NCI-H1694 treated with DMSO at 0.1 percent for 48 hours (cell line): ENCODE measurements around the gene PARP11.

Source experiments
- DNase-seq: peaks from one replicate; lab custom pipeline; 2025; lab: John Stamatoyannopoulos, UW

The PARP11 gene

DNA sequence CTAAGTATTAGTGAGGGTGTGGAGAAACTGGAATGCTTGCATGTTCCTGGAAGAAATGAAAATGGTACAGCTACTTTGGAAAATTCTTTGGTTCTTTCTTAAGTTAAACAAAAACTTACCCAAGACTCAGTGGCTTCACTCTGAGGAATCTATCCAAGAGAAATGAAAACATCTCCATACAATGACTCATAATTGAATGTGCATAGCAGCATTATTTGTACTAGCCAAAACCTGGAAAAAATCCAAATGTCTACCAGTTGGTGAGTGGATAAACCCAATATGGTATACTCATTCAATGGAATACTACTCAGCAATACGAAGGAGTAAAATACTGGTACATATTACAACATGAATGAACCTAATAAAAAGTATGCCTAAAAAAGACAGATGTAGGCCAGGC is 102.3 kb downstream of the PARP11 start:
- no peak for DNase-seq

DNA sequence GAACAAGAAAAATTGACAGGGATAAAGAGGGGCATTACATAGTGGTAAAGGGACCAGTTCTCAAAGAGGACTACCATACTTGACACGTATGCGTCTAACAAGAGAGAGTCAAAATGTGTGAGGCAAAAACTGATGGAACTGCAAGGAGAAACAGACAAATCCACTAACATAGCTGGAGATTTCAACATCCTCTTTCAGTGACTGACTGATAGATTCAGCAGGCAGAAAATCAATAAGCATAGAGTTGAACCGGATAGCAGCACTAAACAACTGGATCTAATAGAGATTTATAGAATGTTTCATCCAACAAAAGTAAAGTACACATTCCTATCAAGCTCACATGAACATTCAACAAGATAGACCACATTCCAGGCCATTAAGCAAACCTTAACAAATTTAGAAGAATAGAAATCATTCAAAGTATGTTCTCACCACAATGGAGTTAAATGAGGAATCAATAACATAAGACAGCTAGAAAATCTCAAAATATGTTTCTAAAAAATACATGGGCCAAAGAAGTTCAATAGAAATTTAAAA is 104.2 kb downstream of the PARP11 start:
- no peak for DNase-seq

DNA sequence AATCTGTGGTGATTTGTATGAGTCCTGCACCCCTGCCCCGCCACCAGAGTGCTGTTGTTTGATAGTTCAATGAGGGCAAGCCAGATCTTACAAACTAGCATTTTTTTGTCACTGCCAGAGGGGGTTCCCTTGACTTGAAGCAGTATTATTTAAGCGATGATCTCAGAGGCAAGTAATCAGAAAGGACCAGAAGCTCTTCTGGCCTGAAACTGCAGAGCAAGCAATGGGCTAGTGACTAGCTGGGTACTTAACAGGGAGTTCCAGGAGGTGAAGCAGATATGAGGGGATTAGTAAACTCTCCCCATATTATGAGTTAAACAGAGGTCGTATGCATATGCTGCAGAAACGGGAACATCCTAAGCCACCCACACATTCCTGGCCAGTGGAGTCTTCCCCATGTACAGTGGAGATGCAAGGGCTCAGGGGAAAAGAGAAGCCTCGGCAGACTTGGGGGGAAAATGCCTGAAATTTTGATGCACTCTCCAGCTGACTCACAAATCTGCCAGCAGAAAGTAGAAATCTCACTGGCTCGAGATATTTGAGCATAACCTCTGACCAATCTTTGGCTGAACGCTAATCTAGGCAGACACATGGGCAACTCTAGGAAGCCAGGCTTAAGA is 112.0 kb downstream of the PARP11 start:
- DNase-seq = no peak

DNA sequence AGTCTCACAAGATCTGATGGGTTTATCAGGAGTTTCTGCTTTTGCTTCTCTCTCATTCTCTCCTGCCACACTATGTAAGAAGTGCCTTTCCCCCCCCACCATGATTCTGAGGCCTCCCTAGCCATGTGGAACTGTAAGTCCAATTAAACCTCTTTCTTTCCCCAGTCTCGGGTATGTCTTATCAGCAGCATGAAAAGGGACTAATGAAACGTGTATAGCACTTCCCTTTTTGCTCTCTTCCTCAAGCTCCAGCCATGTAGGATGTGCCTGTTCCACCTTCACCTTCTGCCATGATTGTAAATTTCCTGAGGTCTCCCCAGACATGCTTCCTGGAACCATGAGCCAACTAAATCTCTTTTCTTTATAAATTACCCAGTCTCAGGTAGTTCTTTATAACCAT is 113.3 kb downstream of the PARP11 start:
- no peak for DNase-seq
